C4-2B (cell line): ENCODE measurements around the gene LAIR2.

Experiments
- ZFX ChIP-seq: fragments of 450-650 bp; IDR thresholded peaks from 2 replicates; pipeline ENCODE4 v1.6.1; 2017
- TF ChIP-seq, protein P1 (sequence below): fragments of 450-650 bp; conservative IDR thresholded peaks from 2 replicates; pipeline ENCODE4 v1.5.1; 2017; ENCODE audit warnings: mild to moderate bottlenecking

DNA sequence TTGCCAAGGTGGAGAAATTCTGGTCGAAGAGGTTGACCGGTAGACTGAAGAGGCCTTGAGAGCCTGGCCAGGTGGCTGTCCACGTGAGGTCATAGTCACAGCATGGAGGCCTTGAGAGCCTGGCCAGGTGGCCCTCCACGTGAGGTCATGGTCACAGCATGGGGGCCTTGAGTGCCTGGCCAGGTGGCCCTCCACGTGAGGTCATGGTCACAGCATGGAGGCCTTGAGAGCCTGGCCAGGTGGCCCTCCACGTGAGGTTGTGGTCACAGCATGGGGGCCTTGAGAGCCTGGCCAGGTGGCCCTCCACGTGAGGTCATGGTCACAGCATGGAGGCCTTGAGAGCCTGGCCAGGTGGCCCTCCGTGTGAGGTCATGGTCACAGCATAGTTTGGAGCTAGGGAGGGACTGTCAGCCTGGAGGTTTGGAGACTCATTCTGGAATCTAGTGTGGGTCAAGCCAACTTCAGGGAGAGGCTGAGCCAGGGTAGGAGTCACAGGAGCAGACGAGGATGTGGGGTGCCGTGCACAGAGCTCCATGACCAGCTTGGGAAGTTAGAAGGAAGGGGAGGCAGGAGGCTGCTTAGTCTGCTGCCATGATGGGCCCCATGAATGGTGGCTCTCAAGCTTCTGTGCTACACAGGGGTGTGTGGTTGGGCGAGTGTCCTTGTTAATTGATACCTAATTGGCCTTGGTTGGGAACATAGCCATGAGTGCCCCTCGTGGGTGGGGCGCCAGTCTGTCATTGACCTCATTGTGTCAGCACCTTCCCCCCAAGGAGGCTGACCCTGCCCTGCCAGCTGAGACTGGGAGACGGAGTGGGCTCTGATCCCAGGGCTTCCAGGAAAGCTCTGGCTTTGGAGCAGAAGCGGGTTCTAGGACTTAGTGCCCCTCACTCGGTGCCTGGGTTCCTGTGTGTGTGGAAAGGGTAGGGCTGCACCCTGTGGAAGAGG lies 43.1 kb upstream of the LAIR2 start:
- TF ChIP-seq, protein P1, sequence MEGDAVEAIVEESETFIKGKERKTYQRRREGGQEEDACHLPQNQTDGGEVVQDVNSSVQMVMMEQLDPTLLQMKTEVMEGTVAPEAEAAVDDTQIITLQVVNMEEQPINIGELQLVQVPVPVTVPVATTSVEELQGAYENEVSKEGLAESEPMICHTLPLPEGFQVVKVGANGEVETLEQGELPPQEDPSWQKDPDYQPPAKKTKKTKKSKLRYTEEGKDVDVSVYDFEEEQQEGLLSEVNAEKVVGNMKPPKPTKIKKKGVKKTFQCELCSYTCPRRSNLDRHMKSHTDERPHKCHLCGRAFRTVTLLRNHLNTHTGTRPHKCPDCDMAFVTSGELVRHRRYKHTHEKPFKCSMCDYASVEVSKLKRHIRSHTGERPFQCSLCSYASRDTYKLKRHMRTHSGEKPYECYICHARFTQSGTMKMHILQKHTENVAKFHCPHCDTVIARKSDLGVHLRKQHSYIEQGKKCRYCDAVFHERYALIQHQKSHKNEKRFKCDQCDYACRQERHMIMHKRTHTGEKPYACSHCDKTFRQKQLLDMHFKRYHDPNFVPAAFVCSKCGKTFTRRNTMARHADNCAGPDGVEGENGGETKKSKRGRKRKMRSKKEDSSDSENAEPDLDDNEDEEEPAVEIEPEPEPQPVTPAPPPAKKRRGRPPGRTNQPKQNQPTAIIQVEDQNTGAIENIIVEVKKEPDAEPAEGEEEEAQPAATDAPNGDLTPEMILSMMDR: no peak
- no peak for TF ChIP-seq ZFX
